Astrocyte (in vitro differentiated cells and primary cell): ENCODE measurements around the gene TSHZ1. TPM values are rescaled to one million over a fixed set of nuclear protein-coding genes. Genes with fewer than 3 reads are reported as not detected.

Source experiments
- DNase-seq: peaks from one replicate; pipeline ENCODE4 v3.0.0-alpha.2; 2010; ENCODE audit warnings: low read depth
- FAIRE-seq: peaks from 2 replicates; lab custom pipeline; 2011; peaks lifted over from hg19 to GRCh38; lab: Jason Lieb, UNC
- H2AFZ ChIP-seq: 2 replicates; pipeline ENCODE4 v1.6.0; 2012; ENCODE audit warnings: low read depth, low read length, inconsistent platforms
- H3K27ac ChIP-seq: 2 replicates; pipeline ENCODE4 v1.5.1; 2011; ENCODE audit warnings: low read depth, low read length, inconsistent platforms
- H3K27me3 ChIP-seq: 2 replicates; pipeline ENCODE4 v1.6.0; 2011; ENCODE audit warnings: low read length, inconsistent platforms; ENCODE audit not compliant: insufficient read depth
- H3K36me3 ChIP-seq: 2 replicates; pipeline ENCODE4 v1.5.1; 2011; ENCODE audit warnings: low read length, inconsistent platforms; ENCODE audit not compliant: insufficient read depth
- H3K4me1 ChIP-seq: 2 replicates; pipeline ENCODE4 v1.5.1; 2011; ENCODE audit warnings: low read length, inconsistent platforms; ENCODE audit not compliant: insufficient read depth
- H3K4me2 ChIP-seq: 2 replicates; pipeline ENCODE4 v1.6.0; 2012; ENCODE audit warnings: low read length, inconsistent platforms
- H3K4me3 ChIP-seq: 2 replicates; pipeline ENCODE4 v1.5.1; 2011; ENCODE audit warnings: low read depth, mild to moderate bottlenecking, low read length, inconsistent platforms; ENCODE audit not compliant: insufficient read depth
- H3K79me2 ChIP-seq: 2 replicates; pipeline ENCODE4 v1.6.0; 2012; ENCODE audit warnings: mild to moderate bottlenecking, low read length, inconsistent platforms; ENCODE audit not compliant: insufficient read depth
- H3K9ac ChIP-seq: 2 replicates; pipeline ENCODE4 v1.6.0; 2012; ENCODE audit warnings: mild to moderate bottlenecking, low read length, inconsistent platforms
- H3K9me3 ChIP-seq: 2 replicates; pipeline ENCODE4 v1.5.1; 2012; ENCODE audit warnings: low read depth, mild to moderate bottlenecking, low read length, inconsistent platforms; ENCODE audit not compliant: insufficient read depth
- H4K20me1 ChIP-seq: 2 replicates; pipeline ENCODE4 v1.6.0; 2012; ENCODE audit warnings: low read length, inconsistent platforms; ENCODE audit not compliant: insufficient read depth
- H3K27ac Mint-ChIP-seq: one replicate; pipeline ENCODE4 v1.8.0; 2021; ENCODE audit warnings: mild to moderate bottlenecking, mixed read lengths; ENCODE audit not compliant: unreplicated experiment
- H3K27me3 Mint-ChIP-seq: one replicate; pipeline ENCODE4 v1.8.0; 2021; ENCODE audit warnings: low read depth, mixed read lengths; ENCODE audit not compliant: unreplicated experiment
- H3K36me3 Mint-ChIP-seq: one replicate; pipeline ENCODE4 v1.8.0; 2021; ENCODE audit warnings: low read depth, mixed read lengths; ENCODE audit not compliant: unreplicated experiment
- H3K4me1 Mint-ChIP-seq: one replicate; pipeline ENCODE4 v1.8.0; 2021; ENCODE audit warnings: low read depth, mixed read lengths; ENCODE audit not compliant: unreplicated experiment
- H3K4me3 Mint-ChIP-seq: one replicate; pipeline ENCODE4 v1.8.0; 2021; ENCODE audit warnings: mild to moderate bottlenecking, moderate library complexity, mixed read lengths; ENCODE audit not compliant: unreplicated experiment
- H3K9me3 Mint-ChIP-seq: one replicate; pipeline ENCODE4 v1.8.0; 2021; ENCODE audit warnings: mild to moderate bottlenecking, mixed read lengths; ENCODE audit not compliant: unreplicated experiment
- EZH2 ChIP-seq: IDR thresholded peaks from 2 replicates; pipeline ENCODE4 v1.6.1; 2012; ENCODE audit warnings: mild to moderate bottlenecking, low read length, inconsistent platforms; ENCODE audit not compliant: insufficient read depth
- total RNA-seq: library from RNA; stranded (reverse); gene quantifications from 2 replicates; pipeline ENCODE4 v1.2.1, GENCODE V29; 2021
- TF ChIP-seq, protein P1 (sequence below): IDR thresholded peaks from 2 replicates; pipeline ENCODE4 v1.5.1; 2011; ENCODE audit warnings: low read depth, mild to moderate bottlenecking, inconsistent platforms, low read length, moderate library complexity; ENCODE audit not compliant: insufficient read depth

TSHZ1 gene
- total RNA-seq, 1 donor from 2014 or later: 2.9 TPM

DNA sequence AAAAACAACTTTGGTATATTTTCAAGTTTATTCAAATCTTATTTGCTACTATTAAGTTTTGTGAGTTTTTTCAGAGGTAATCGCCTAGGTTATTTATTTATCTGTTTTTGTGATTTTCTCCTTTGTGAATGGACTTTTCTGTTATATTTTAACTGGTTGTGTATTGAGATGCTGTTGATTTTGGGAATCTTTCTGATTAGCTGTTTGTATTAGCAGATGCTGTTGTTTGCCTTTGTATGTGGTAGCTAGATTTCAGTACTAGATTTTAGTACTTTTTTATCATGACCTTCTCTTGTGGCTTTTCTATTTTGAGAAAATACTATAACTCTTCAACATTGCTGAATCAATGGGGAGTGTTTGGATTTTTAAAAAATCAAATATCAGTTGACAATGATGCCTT is 42.4 kb downstream of the TSHZ1 start:
- no peak overlapping the region for H3K4me3 Mint-ChIP-seq
- FAIRE-seq (no peak), DNase-seq (no peak)
- H3K9me3 Mint-ChIP-seq: no peaks in the 10 kb centered on the region
- Histone ChIP-seq H3K9ac (no peak overlapping the region), H3K9me3 (no peaks in the 10 kb centered on the region), H3K4me3 (no peak overlapping the region), H4K20me1 (no peaks in the 10 kb centered on the region), H3K79me2 (peaks cover 27% of the 10 kb centered on the region), H3K4me1 (no peaks in the 10 kb centered on the region), H3K27me3 (no peaks in the 10 kb centered on the region), H3K27ac (no peak overlapping the region), H2AFZ (no peak overlapping the region), H3K4me2 (peak overlapping the region; percentile 14), H3K36me3 (no peaks in the 10 kb centered on the region)
- peaks cover 1% of the 10 kb centered on the region for H3K4me1 Mint-ChIP-seq
- H3K27me3 Mint-ChIP-seq: no peaks in the 10 kb centered on the region
- TF ChIP-seq, protein P1, sequence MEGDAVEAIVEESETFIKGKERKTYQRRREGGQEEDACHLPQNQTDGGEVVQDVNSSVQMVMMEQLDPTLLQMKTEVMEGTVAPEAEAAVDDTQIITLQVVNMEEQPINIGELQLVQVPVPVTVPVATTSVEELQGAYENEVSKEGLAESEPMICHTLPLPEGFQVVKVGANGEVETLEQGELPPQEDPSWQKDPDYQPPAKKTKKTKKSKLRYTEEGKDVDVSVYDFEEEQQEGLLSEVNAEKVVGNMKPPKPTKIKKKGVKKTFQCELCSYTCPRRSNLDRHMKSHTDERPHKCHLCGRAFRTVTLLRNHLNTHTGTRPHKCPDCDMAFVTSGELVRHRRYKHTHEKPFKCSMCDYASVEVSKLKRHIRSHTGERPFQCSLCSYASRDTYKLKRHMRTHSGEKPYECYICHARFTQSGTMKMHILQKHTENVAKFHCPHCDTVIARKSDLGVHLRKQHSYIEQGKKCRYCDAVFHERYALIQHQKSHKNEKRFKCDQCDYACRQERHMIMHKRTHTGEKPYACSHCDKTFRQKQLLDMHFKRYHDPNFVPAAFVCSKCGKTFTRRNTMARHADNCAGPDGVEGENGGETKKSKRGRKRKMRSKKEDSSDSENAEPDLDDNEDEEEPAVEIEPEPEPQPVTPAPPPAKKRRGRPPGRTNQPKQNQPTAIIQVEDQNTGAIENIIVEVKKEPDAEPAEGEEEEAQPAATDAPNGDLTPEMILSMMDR: no peak
- TF ChIP-seq EZH2: no peak
- no peak overlapping the region for H3K27ac Mint-ChIP-seq
- no peaks in the 10 kb centered on the region for H3K36me3 Mint-ChIP-seq

DNA sequence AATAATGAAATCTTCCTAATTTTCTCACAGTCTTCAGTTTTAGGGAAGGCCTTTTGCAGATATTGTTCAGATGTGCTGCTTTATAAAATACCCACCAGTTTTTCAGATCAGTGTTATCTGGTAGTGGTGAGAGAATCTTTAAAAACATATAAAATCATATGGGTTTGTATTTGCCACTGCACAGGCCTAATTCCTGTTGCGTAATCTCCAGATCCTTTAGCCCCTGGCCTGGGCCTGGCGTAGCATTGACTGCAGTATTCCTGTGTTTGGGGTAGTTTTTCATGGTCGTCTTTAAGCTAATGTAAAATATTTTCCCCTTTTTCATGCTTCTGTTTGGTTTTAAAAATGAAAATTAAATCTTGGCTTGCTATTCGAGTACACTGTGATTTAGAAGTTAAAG is 43.2 kb downstream of the TSHZ1 start:
- Histone ChIP-seq H3K27me3 (no peaks in the 10 kb centered on the region), H3K4me1 (no peaks in the 10 kb centered on the region), H3K4me3 (no peak overlapping the region), H2AFZ (no peak overlapping the region), H3K79me2 (peaks cover 20% of the 10 kb centered on the region), H3K9me3 (no peaks in the 10 kb centered on the region), H3K36me3 (no peaks in the 10 kb centered on the region), H3K9ac (no peak overlapping the region), H4K20me1 (no peaks in the 10 kb centered on the region), H3K4me2 (peak overlapping the region; percentile 14), H3K27ac (no peak overlapping the region)
- Mint-ChIP-seq H3K9me3 (no peaks in the 10 kb centered on the region), H3K4me1 (peaks cover 1% of the 10 kb centered on the region), H3K27ac (no peak overlapping the region), H3K27me3 (no peaks in the 10 kb centered on the region), H3K36me3 (no peaks in the 10 kb centered on the region), H3K4me3 (no peak overlapping the region)
- TF ChIP-seq, protein P1: no peak
- TF ChIP-seq EZH2: no peak
- DNase-seq (no peak), FAIRE-seq (no peak)

DNA sequence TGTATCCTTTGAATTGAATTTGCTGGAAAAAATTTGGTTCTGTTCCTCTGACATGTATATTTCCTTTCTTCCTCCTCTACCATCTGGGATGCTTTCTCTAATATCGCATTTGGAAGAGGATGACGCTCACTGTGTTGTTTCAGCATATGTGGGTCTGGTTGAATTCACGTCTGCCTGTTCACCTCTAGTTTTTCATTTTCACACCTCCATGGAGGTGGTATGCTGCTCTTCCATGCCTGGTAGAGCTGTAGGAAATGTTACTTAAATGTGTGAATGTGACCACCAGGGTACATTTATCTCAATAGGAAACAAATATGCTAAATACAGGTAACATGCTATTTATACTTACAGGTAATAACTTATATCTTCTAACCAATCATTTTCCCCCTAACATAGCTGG is 44.5 kb downstream of the TSHZ1 start:
- H3K27ac Mint-ChIP-seq: no peak overlapping the region
- H3K4me3 Mint-ChIP-seq: no peak overlapping the region

More for the DNA sequence above, 44.5 kb downstream of the TSHZ1 start:
- no peaks in the 10 kb centered on the region for H3K9me3 ChIP-seq
- peaks cover 3% of the 10 kb centered on the region for H4K20me1 ChIP-seq
- peaks cover 1% of the 10 kb centered on the region for H3K4me1 Mint-ChIP-seq
- FAIRE-seq (no peak), DNase-seq (no peak)
- H3K27me3 Mint-ChIP-seq: no peaks in the 10 kb centered on the region
- H3K79me2 ChIP-seq: peaks cover 8% of the 10 kb centered on the region
- no peak overlapping the region for H3K4me2 ChIP-seq
- no peak overlapping the region for H2AFZ ChIP-seq
- no peak overlapping the region for H3K9ac ChIP-seq
- no peaks in the 10 kb centered on the region for H3K4me1 ChIP-seq
- H3K4me3 ChIP-seq: no peak overlapping the region
- H3K27ac ChIP-seq: no peak overlapping the region
- H3K36me3 ChIP-seq: no peaks in the 10 kb centered on the region
- TF ChIP-seq, protein P1: no peak
- no peak for TF ChIP-seq EZH2
- H3K27me3 ChIP-seq: no peaks in the 10 kb centered on the region
- no peaks in the 10 kb centered on the region for H3K9me3 Mint-ChIP-seq
- H3K36me3 Mint-ChIP-seq: no peaks in the 10 kb centered on the region
